B cell (primary cell): Measurements from ENCODE around the gene CRTC3. TPM values are rescaled to one million over a fixed set of nuclear protein-coding genes. Genes with fewer than 3 reads are reported as not detected.
A peak's percentile ranks its signal among the peaks of the same experiment; 100 is the strongest.

ENCODE experiments used
- ATAC-seq: fragments of 200-7000 bp; cut with Tn5 transposase; one replicate; pipeline ENCODE4 v1.10.0; 2021; ENCODE audit warnings: low read depth, mild to moderate bottlenecking, moderate number of reproducible peaks, moderate library complexity
- CTCF ChIA-PET: fragments of 350-600 bp; sonication (Branson Sonifier 250); formaldehyde crosslinking; loops from one replicate; lab custom pipeline; 2021; ENCODE audit warnings: antibody characterized with exemption, inconsistent platforms; lab: Charles Lee
- POLR2A ChIA-PET: fragments of 350-600 bp; sonication (Branson Sonifier 250); formaldehyde crosslinking; loops from one replicate; lab custom pipeline; 2021; ENCODE audit warnings: antibody characterized with exemption; lab: Charles Lee
- DNase-seq: peaks from one replicate; pipeline ENCODE4 v3.0.0; 2013
- H2AFZ ChIP-seq: 2 replicates; pipeline ENCODE4 v1.6.1; 2012; ENCODE audit warnings: mild to moderate bottlenecking, low read depth, low read length; ENCODE audit not compliant: insufficient read depth, poor library complexity, severe bottlenecking
- H3K27ac ChIP-seq, 2 donors: 1 replicate in 1 of 2; 2 replicates in 1 of 2; pipeline ENCODE4 v1.5.1; 2012 to 2013; ENCODE audit warnings: low read length in 2 of 2, mild to moderate bottlenecking in 2 of 2, moderate library complexity in 1 of 2
- H3K27me3 ChIP-seq, 4 experiments: fragments of 200-600 bp in 1 of 4; sonication (generic) in 1 of 4; replicated peaks in 1 of 4; 1 replicate in 2 of 4; 2 replicates in 2 of 4; pipeline versions ENCODE4 v1.6.1 to v1.7.0; 2013 to 2016; ENCODE audit warnings: low read length in 3 of 4, mild to moderate bottlenecking in 2 of 4, mixed read lengths in 1 of 4, moderate library complexity in 1 of 4; ENCODE audit not compliant: insufficient read depth in 4 of 4, control insufficient read depth in 3 of 4; ENCODE audit errors: control extremely low read depth in 1 of 4
- H3K36me3 ChIP-seq, 2 experiments: replicated peaks in 1 of 2; 1 replicate in 1 of 2; 2 replicates in 1 of 2; pipeline versions ENCODE4 v1.6.1 to v1.7.1; 2013; ENCODE audit warnings: low read length in 1 of 2; ENCODE audit not compliant: insufficient read depth in 2 of 2, control insufficient read depth in 1 of 2; ENCODE audit errors: control extremely low read depth in 1 of 2, extremely low read depth in 1 of 2
- H3K4me1 ChIP-seq, 2 donors: fragments of 200-600 bp in 1 of 2; sonication (generic) in 1 of 2; 1 replicate in 1 of 2; 2 replicates in 1 of 2; pipeline versions ENCODE4 v1.5.1 to v1.6.1; 2013 to 2017; ENCODE audit warnings: low read length in 2 of 2; ENCODE audit not compliant: control insufficient read depth in 2 of 2, insufficient read depth in 2 of 2
- H3K4me2 ChIP-seq: replicated peaks from 2 replicates; pipeline ENCODE3; 2012; ENCODE audit warnings: mild to moderate bottlenecking, low read depth, low read length; ENCODE audit not compliant: poor library complexity, severe bottlenecking
- H3K4me3 ChIP-seq, 5 experiments: fragments of 200-600 bp in 1 of 5; sonication (generic) in 1 of 5; 1 replicate in 3 of 5; 2 replicates in 2 of 5; pipeline versions ENCODE4 v1.5.1 to v1.7.0; 2011 to 2016; ENCODE audit warnings: low read length in 4 of 5, mild to moderate bottlenecking in 4 of 5, low read depth in 2 of 5, control low read depth in 1 of 5, moderate library complexity in 1 of 5; ENCODE audit not compliant: insufficient read depth in 1 of 5; ENCODE audit errors: control extremely low read depth in 1 of 5, extremely low read depth in 1 of 5
- H3K79me2 ChIP-seq: fragments of 200-600 bp; sonication (generic); one replicate; pipeline ENCODE4 v1.6.0; 2016; ENCODE audit warnings: low read length; ENCODE audit not compliant: control insufficient read depth, insufficient read depth
- H3K9ac ChIP-seq: fragments of 200-600 bp; sonication (generic); 2 replicates; pipeline ENCODE4 v1.6.1; 2017; ENCODE audit warnings: mild to moderate bottlenecking, low read length, moderate library complexity
- H3K9me3 ChIP-seq, 3 donors: one replicate each; pipeline versions ENCODE4 v1.6.1 to v1.7.1; 2013; ENCODE audit warnings: low read length in 2 of 3; ENCODE audit not compliant: control insufficient read depth in 2 of 3, insufficient read depth in 1 of 3; ENCODE audit errors: control extremely low read depth in 1 of 3
- H4K20me1 ChIP-seq: 2 replicates; pipeline ENCODE4 v1.6.0; 2012; ENCODE audit warnings: mild to moderate bottlenecking, low read length; ENCODE audit not compliant: insufficient read depth, control insufficient read depth, poor library complexity, severe bottlenecking
- H3K27ac Mint-ChIP-seq: one replicate; pipeline ENCODE4 v1.8.0; 2021; ENCODE audit warnings: mixed read lengths
- H3K27me3 Mint-ChIP-seq: one replicate; pipeline ENCODE4 v1.8.0; 2021; ENCODE audit warnings: mixed read lengths
- H3K4me1 Mint-ChIP-seq: one replicate; pipeline ENCODE4 v1.8.0; 2021; ENCODE audit warnings: mixed read lengths
- H3K4me3 Mint-ChIP-seq: one replicate; pipeline ENCODE4 v1.8.0; 2021; ENCODE audit warnings: mixed read lengths
- H3K9me3 Mint-ChIP-seq: one replicate; pipeline ENCODE4 v1.8.0; 2022; ENCODE audit warnings: mixed read lengths; ENCODE audit not compliant: insufficient read depth
- EZH2 ChIP-seq: IDR thresholded peaks from 2 replicates; pipeline ENCODE4 v1.6.1; 2012; ENCODE audit warnings: borderline replicate concordance, low read depth, mild to moderate bottlenecking, moderate library complexity, low read length; ENCODE audit not compliant: insufficient read depth, poor library complexity, severe bottlenecking
- WGBS: methylation state at CpG from one replicate; pipeline ENCODE4 v1.1.5; 2013; ENCODE audit warnings: missing lambda C conversion rate; ENCODE audit not compliant: insufficient coverage; 5-methylcytosine and 5-hydroxymethylcytosine counted together
- intact Hi-C: fragments of 100-400 bp; cut with micrococcal nuclease; formaldehyde crosslinking; loops from one replicate; pipeline ENCODE4 v1.10.0; 2022
- polyA plus RNA-seq: library from polyadenylated mRNA; depleted of rRNA; stranded (reverse); fragments of >200 nt; gene quantifications from 2 replicates; pipeline ENCODE4 v1.2.3, GENCODE V29; 2012
- total RNA-seq, 2 donors: library from RNA; stranded (reverse); fragments of 120-200 nt in 1 of 2; gene quantifications; 1 replicate in 1 of 2; 2 replicates in 1 of 2; pipeline versions ENCODE4 v1.2.3 to v1.2.4, GENCODE V29; 2013 to 2022
- TF ChIP-seq, protein P1 (sequence below): fragments of 200-600 bp; IDR thresholded peaks from one replicate; pipeline ENCODE4 v1.8.0; 2022; ENCODE audit warnings: antibody characterized with exemption, mild to moderate bottlenecking

The CRTC3 gene
- total and polyA plus RNA-seq, 2 donors (not counting 1 experiment from before 2014, with no cell fraction given), result 34.7 to 95.8 TPM

DNA sequence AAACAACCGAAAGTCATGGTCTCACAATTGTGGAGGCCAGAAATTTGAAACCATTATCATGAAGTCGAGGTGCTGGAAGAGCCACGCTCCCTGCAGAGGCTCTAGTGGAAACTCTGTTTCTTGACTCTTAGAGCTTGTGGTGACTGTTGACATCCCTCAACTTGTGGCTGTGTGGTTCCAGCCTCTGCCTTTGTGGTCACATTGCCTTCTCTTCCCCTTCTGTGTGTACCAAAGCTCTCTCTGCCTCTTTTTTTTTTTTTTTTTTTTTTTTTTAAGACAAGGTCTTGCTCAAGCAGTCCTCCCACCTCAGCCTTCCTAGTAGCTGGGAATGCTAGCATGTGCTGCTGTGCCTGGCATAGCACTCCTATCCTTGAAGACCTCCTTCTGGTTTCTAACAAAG lies 48.7 kb upstream of the CRTC3 start:
- Mint-ChIP-seq H3K4me1 (peaks cover 36% of the 10 kb centered on the region), H3K9me3 (no peaks in the 10 kb centered on the region), H3K4me3 (peak overlapping the region; percentile 56), H3K27me3 (no peaks in the 10 kb centered on the region), H3K27ac (peak overlapping the region; percentile 77)
- Histone ChIP-seq H2AFZ (no peak overlapping the region), H3K27ac (no peak overlapping the region), H3K9ac (no peak overlapping the region), H3K9me3 (no peaks in the 10 kb centered on the region), H3K4me2 (peak overlapping the region; percentile 20), H4K20me1 (no peaks in the 10 kb centered on the region), H3K79me2 (peaks cover 5% of the 10 kb centered on the region), H3K4me3 (no peak overlapping the region), H3K27me3 (no peaks in the 10 kb centered on the region), H3K36me3 (peaks cover 20 to 76% of the 10 kb centered on the region in 2 experiments), H3K4me1 (peaks cover 34 to 45% of the 10 kb centered on the region in 2 donors)
- DNase-seq (peak; percentile 58), ATAC-seq (peak; percentile 55)
- WGBS, result 17% methylated on average over 3 of the region's 3 CpGs
- TF ChIP-seq, protein P1, sequence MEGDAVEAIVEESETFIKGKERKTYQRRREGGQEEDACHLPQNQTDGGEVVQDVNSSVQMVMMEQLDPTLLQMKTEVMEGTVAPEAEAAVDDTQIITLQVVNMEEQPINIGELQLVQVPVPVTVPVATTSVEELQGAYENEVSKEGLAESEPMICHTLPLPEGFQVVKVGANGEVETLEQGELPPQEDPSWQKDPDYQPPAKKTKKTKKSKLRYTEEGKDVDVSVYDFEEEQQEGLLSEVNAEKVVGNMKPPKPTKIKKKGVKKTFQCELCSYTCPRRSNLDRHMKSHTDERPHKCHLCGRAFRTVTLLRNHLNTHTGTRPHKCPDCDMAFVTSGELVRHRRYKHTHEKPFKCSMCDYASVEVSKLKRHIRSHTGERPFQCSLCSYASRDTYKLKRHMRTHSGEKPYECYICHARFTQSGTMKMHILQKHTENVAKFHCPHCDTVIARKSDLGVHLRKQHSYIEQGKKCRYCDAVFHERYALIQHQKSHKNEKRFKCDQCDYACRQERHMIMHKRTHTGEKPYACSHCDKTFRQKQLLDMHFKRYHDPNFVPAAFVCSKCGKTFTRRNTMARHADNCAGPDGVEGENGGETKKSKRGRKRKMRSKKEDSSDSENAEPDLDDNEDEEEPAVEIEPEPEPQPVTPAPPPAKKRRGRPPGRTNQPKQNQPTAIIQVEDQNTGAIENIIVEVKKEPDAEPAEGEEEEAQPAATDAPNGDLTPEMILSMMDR, result no peak
- no peak for TF ChIP-seq EZH2
- intact Hi-C loops, result no loop called here
- ChIA-PET POLR2A (no interaction called here), CTCF (interaction anchor here (0.7 to 4.7 kb wide), 23 partner anchors 9 to 453 kb away, joined by 3 to 89 read pairs (median 4); no protein-coding TSS in a partner anchor)

GRCh38 chr15:90482124-90483011 lies 47.4 kb upstream of the CRTC3 start:
- Histone ChIP-seq H2AFZ (no peak overlapping the region), H3K36me3 (peaks cover 23 to 78% of the 10 kb centered on the region in 2 experiments), H3K4me1 (peaks cover 34 to 45% of the 10 kb centered on the region in 2 donors), H3K4me3 (no peak overlapping the region), H3K79me2 (peaks cover 5% of the 10 kb centered on the region), H4K20me1 (no peaks in the 10 kb centered on the region), H3K9me3 (no peaks in the 10 kb centered on the region), H3K9ac (no peak overlapping the region), H3K27ac (no peak overlapping the region), H3K27me3 (no peaks in the 10 kb centered on the region), H3K4me2 (no peak overlapping the region)
- ATAC-seq (no peak), DNase-seq (peak; percentile 62)
- H3K9me3 Mint-ChIP-seq, result no peaks in the 10 kb centered on the region
- ChIA-PET POLR2A (no interaction called here), CTCF (interaction anchor here (0.6 to 4.7 kb wide), 46 partner anchors 9 to 404 kb away, joined by 3 to 89 read pairs (median 4); partner anchors contain the start of genes FES, IQGAP1, SEMA4B and TTLL13)
- WGBS, result 77% methylated on average over 5 of the region's 7 CpGs
- H3K4me3 Mint-ChIP-seq, result no peak overlapping the region
- H3K27ac Mint-ChIP-seq, result peak overlapping the region; percentile 28
- intact Hi-C loops, result loop anchor here (1.0 kb wide), 2 partner anchors 120 to 162 kb away; no protein-coding TSS in a partner anchor
- H3K27me3 Mint-ChIP-seq, result no peaks in the 10 kb centered on the region
- peaks cover 35% of the 10 kb centered on the region for H3K4me1 Mint-ChIP-seq
- no peak for TF ChIP-seq EZH2
- TF ChIP-seq, protein P1, result peak; percentile 78
